Spleen (tissue), 7 donors: ENCODE data around the gene PIP5KL1.

Experiments used
- POLR2A ChIP-seq, 3 donors: fragments of 450-650 bp; IDR thresholded peaks; one replicate each; pipeline ENCODE4 v1.5.1; 2017; ENCODE audit warnings: antibody characterized with exemption in 3 of 3, mild to moderate bottlenecking in 1 of 3
- POLR2AphosphoS5 ChIP-seq, 3 donors: sonication (generic); formaldehyde crosslinking; IDR thresholded peaks; one replicate each; pipeline ENCODE4 v1.5.1; 2017; ENCODE audit warnings: antibody characterized with exemption in 3 of 3
- TF ChIP-seq, protein P1 (sequence below), 11 experiments: fragments of 200-600 bp in 7 of 11; fragments of 450-650 bp in 4 of 11; sonication (generic) in 4 of 11; IDR thresholded peaks in 8 of 11; conservative IDR thresholded peaks in 3 of 11; 1 replicate in 7 of 11; 2 replicates in 4 of 11; pipeline versions ENCODE4 v1.4.0 to v1.8.0; 2016 to 2021; ENCODE audit warnings: antibody characterized with exemption in 11 of 11, inconsistent platforms in 4 of 11, mild to moderate bottlenecking in 1 of 11
- donor health status: DM: no; HTN: no; CAD: no; lungs with moderate emphysema.
- donor health status: DM: no; HTN: no; CAD: no.
- donor health status: DM: no; HTN: no; CAD: no.

DNA sequence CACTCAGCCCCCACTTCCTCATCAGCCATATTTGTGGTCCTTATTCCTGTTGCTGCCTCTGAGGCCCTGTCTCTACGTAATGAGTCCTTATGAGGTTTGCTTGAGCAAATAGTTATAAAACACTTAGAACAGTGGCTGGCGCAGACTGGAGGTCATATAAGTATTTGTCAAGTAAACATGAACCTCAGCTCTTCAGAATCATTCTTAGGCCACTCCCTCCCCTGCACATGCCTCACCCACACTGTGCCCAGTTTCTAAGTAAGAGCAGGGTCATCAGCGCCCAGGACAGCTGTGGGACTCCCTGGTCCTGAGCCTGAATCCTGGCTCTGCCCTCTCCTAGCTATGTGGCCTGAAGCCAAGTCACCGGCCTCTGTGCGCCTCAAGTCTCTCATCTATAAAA is 17.7 kb downstream of the PIP5KL1 start:
- TF ChIP-seq POLR2AphosphoS5 (IDR thresholded peaks at IDR 0.05) (no peak), POLR2A (IDR thresholded peaks at IDR 0.05) (no peak)
- TF ChIP-seq, protein P1, sequence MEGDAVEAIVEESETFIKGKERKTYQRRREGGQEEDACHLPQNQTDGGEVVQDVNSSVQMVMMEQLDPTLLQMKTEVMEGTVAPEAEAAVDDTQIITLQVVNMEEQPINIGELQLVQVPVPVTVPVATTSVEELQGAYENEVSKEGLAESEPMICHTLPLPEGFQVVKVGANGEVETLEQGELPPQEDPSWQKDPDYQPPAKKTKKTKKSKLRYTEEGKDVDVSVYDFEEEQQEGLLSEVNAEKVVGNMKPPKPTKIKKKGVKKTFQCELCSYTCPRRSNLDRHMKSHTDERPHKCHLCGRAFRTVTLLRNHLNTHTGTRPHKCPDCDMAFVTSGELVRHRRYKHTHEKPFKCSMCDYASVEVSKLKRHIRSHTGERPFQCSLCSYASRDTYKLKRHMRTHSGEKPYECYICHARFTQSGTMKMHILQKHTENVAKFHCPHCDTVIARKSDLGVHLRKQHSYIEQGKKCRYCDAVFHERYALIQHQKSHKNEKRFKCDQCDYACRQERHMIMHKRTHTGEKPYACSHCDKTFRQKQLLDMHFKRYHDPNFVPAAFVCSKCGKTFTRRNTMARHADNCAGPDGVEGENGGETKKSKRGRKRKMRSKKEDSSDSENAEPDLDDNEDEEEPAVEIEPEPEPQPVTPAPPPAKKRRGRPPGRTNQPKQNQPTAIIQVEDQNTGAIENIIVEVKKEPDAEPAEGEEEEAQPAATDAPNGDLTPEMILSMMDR (IDR thresholded peaks at IDR 0.05 in 8 of 11, conservative IDR thresholded peaks at IDR 0.05 in 3 of 11), result no peak
